ENCODE results near the gene RYR1.
"Not testable (repeated sequence)": the region's sequence is repeated elsewhere in the genome, so short reads cannot be mapped to it uniquely, and the experiment has no call there.

Gene RYR1

GRCh38 chr19:38559428-38560401, 126.2 kb downstream of the RYR1 start:
- no peak for DNase-seq

- DNase-seq, result no peak
Observed at GRCh38 chr19:38561053-38561606, 127.6 kb downstream of the RYR1 start.

GRCh38 chr19:38561658-38562057, 128.2 kb downstream of the RYR1 start:
- no peak for DNase-seq

GRCh38 chr19:38562096-38562495, 128.6 kb downstream of the RYR1 start:
- no peak for DNase-seq

GRCh38 chr19:38563475-38563874, 130.0 kb downstream of the RYR1 start:
- no peak for DNase-seq

- DNase-seq, result no peak
Observed at GRCh38 chr19:38564981-38565690, 131.6 kb downstream of the RYR1 start.

GRCh38 chr19:38565691-38566105, 132.2 kb downstream of the RYR1 start:
- DNase-seq, result no peak

GRCh38 chr19:38569368-38569983, 136.0 kb downstream of the RYR1 start:
- DNase-seq, result no peak

- no peak for DNase-seq
Observed at GRCh38 chr19:38571682-38572081, 138.2 kb downstream of the RYR1 start.

- DNase-seq, result no peak
Observed at GRCh38 chr19:38577826-38578225, 144.3 kb downstream of the RYR1 start.

GRCh38 chr19:38579304-38579703, 145.8 kb downstream of the RYR1 start:
- not testable (repeated sequence) for DNase-seq

GRCh38 chr19:38580080-38580479, 146.6 kb downstream of the RYR1 start:
- no peak for DNase-seq

GRCh38 chr19:38583219-38583984, 149.9 kb downstream of the RYR1 start:
- DNase-seq, result no peak

- DNase-seq, result no peak
Observed at GRCh38 chr19:38583985-38584305, 150.5 kb downstream of the RYR1 start.

- no peak for DNase-seq
Observed at GRCh38 chr19:38587562-38587961, 154.1 kb downstream of the RYR1 start.

- no peak for DNase-seq
Observed at GRCh38 chr19:38588041-38588440, 154.6 kb downstream of the RYR1 start.

- no peak for DNase-seq
Observed at GRCh38 chr19:38592940-38593339, 159.4 kb downstream of the RYR1 start.

- peak in 11 of 56 donors; percentile 1 to 57 (median 16) for DNase-seq
Observed at GRCh38 chr19:38596057-38596981, 162.8 kb downstream of the RYR1 start.

- DNase-seq, result no peak
Observed at GRCh38 chr19:38597075-38597474, 163.6 kb downstream of the RYR1 start.

GRCh38 chr19:38599722-38600121, 166.2 kb downstream of the RYR1 start:
- DNase-seq, result no peak
